ENCODE measurements around the gene IRF1. TPM values are rescaled to one million over a fixed set of nuclear protein-coding genes. Genes with fewer than 3 reads are reported as not detected.
"Not testable (repeated sequence)": the region's sequence is repeated elsewhere in the genome, so short reads cannot be mapped to it uniquely, and the experiment has no call there.

IRF1 gene
- total RNA-seq, 2 experiments from 2014 or later, result 1,212 to 1,234 TPM

GRCh38 chr5:132513618-132514336 is 23.2 kb upstream of the IRF1 start:
- H3K27ac Mint-ChIP-seq; H3K36me3 Mint-ChIP-seq (ENCODE audit: low read depth); H3K9me3 ChIP-seq (ENCODE audit: control insufficient read depth in 1 of 2, insufficient read depth in 1 of 2, low read length in 2 of 2); H3K27ac ChIP-seq (ENCODE audit: low read depth in 1 of 2, low read length in 2 of 2); H3K36me3 ChIP-seq (ENCODE audit: insufficient read depth, low read length); H3K4me1 ChIP-seq (ENCODE audit: insufficient read depth, low read length); ATAC-seq (ENCODE audit: poor library complexity); CTCF ChIA-PET; H3K27me3 ChIP-seq (ENCODE audit: control insufficient read depth in 1 of 2, insufficient read depth in 2 of 2, low read length in 2 of 2); H3K4me1 Mint-ChIP-seq (ENCODE audit: low read depth); DNase-seq; POLR2A ChIA-PET; H3K4me3 ChIP-seq (ENCODE audit: low read length); intact Hi-C loops (cut with DNase I, micrococcal nuclease); H3K4me3 Mint-ChIP-seq; H3K9me3 Mint-ChIP-seq: not testable (repeated sequence)
- peaks cover 25% of the 10 kb centered on the region for H3K27me3 Mint-ChIP-seq

DNA sequence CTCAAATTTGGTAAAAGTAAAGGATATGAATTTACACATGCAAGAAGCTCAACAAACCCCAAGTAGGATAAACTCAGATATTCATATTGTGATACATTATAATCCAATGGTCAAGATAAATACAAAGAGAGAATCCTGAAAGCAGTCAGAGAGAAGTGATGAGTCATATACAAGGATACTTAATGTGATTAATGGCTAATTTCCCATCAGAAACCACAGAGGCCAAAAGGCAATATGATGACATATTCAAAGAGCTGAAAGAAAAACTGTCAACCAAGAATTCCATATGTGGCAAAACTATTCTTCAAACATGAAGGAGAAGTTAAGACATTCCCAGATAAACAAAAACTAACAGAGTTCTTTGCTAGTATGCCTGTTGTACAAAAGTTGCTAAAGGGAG is 19.5 kb upstream of the IRF1 start:
- Mint-ChIP-seq H3K27ac (no peak overlapping the region), H3K27me3 (peaks cover 51% of the 10 kb centered on the region), H3K4me1 (ENCODE audit: low read depth) (no peaks in the 10 kb centered on the region), H3K4me3 (no peak overlapping the region), H3K36me3 (ENCODE audit: low read depth) (no peaks in the 10 kb centered on the region), H3K9me3 (no peaks in the 10 kb centered on the region)
- no peak overlapping the region for H3K27ac ChIP-seq (ENCODE audit: low read depth in 1 of 2, low read length in 2 of 2)
- H3K4me3 ChIP-seq (ENCODE audit: low read length), result no peak overlapping the region
- ATAC-seq (ENCODE audit: poor library complexity), result no peak
- H3K27me3 ChIP-seq (ENCODE audit: control insufficient read depth in 1 of 2, insufficient read depth in 2 of 2, low read length in 2 of 2), result no peaks in the 10 kb centered on the region
- no peak for DNase-seq
- no peaks in the 10 kb centered on the region for H3K36me3 ChIP-seq (ENCODE audit: insufficient read depth, low read length)
- TF ChIP-seq, protein P1, sequence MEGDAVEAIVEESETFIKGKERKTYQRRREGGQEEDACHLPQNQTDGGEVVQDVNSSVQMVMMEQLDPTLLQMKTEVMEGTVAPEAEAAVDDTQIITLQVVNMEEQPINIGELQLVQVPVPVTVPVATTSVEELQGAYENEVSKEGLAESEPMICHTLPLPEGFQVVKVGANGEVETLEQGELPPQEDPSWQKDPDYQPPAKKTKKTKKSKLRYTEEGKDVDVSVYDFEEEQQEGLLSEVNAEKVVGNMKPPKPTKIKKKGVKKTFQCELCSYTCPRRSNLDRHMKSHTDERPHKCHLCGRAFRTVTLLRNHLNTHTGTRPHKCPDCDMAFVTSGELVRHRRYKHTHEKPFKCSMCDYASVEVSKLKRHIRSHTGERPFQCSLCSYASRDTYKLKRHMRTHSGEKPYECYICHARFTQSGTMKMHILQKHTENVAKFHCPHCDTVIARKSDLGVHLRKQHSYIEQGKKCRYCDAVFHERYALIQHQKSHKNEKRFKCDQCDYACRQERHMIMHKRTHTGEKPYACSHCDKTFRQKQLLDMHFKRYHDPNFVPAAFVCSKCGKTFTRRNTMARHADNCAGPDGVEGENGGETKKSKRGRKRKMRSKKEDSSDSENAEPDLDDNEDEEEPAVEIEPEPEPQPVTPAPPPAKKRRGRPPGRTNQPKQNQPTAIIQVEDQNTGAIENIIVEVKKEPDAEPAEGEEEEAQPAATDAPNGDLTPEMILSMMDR (IDR thresholded peaks at IDR 0.05), result no peak
- intact Hi-C loops (cut with DNase I, micrococcal nuclease), result no loop called here
- ChIA-PET CTCF (interaction anchor here (1.0 kb wide), 1 partner anchor 17 kb away, joined by 3 read pairs; no protein-coding TSS in a partner anchor), POLR2A (no interaction called here)
- H3K4me1 ChIP-seq (ENCODE audit: insufficient read depth, low read length), result no peaks in the 10 kb centered on the region
- no peaks in the 10 kb centered on the region for H3K9me3 ChIP-seq (ENCODE audit: control insufficient read depth in 1 of 2, insufficient read depth in 1 of 2, low read length in 2 of 2)

DNA sequence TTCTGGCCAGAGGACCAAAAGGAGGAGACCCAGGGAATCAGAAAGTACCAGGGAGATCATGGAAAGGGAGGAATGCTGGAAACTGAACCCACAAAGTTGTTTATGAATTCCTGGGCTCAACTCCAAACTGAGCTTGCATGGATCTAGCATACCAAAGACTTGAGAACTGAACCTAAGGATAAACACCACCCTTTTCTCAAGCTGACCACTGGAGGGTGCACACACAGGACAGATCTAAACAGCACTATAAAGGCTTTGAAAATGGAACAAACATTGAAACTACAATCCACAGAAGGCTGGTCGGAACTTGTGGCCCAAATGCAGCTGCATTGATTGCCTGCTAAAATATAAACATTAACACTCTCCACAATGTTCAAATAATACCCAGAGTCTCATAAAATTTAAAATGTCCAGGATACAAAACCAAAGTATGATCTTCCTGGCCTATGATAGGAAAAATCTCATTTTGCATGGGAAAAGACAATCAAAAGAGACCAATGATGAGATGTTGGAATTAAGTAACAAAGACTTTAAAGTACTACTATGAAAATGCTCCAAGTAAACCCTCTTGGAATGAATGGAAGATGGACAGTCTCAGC is 15.6 kb upstream of the IRF1 start:
- no peaks in the 10 kb centered on the region for H3K36me3 ChIP-seq (ENCODE audit: insufficient read depth, low read length)
- Mint-ChIP-seq H3K9me3 (no peaks in the 10 kb centered on the region), H3K4me3 (no peak overlapping the region), H3K36me3 (ENCODE audit: low read depth) (no peaks in the 10 kb centered on the region), H3K27ac (no peak overlapping the region), H3K27me3 (peaks cover 47% of the 10 kb centered on the region), H3K4me1 (ENCODE audit: low read depth) (peaks cover 3% of the 10 kb centered on the region)
- TF ChIP-seq, protein P1 (IDR thresholded peaks at IDR 0.05), result no peak
- ChIA-PET POLR2A (interaction anchor here (0.5 to 1.9 kb wide), 4 partner anchors 10 to 42 kb away, joined by 3 to 7 read pairs (median 4); partner anchors contain the start of gene IRF1), CTCF (interaction anchor here (0.5 to 1.9 kb wide), 2 partner anchors 105 to 120 kb away, joined by 4 to 6 read pairs; no protein-coding TSS in a partner anchor)
- peak in 1 of 14 experiments; percentile 43 for DNase-seq
- no peaks in the 10 kb centered on the region for H3K9me3 ChIP-seq (ENCODE audit: control insufficient read depth in 1 of 2, insufficient read depth in 1 of 2, low read length in 2 of 2)
- H3K27me3 ChIP-seq (ENCODE audit: control insufficient read depth in 1 of 2, insufficient read depth in 2 of 2, low read length in 2 of 2), result no peaks in the 10 kb centered on the region
- intact Hi-C loops (cut with DNase I, micrococcal nuclease), result loop anchor here in 1 of 2 experiments (10.0 kb wide), 1 partner anchor 441 kb away; the partner anchor contains the start of gene IL3
- no peak overlapping the region for H3K27ac ChIP-seq (ENCODE audit: low read depth in 1 of 2, low read length in 2 of 2)
- ATAC-seq (ENCODE audit: poor library complexity), result peak; percentile 35
- peaks cover 6% of the 10 kb centered on the region for H3K4me1 ChIP-seq (ENCODE audit: insufficient read depth, low read length)
- H3K4me3 ChIP-seq (ENCODE audit: low read length), result no peak overlapping the region

All from CD4-positive, alpha-beta T cell (primary cell).